ENCODE measurements around the gene GPLD1.
"Not testable (repeated sequence)": the region's sequence is repeated elsewhere in the genome, so short reads cannot be mapped to it uniquely, and the experiment has no call there.

GPLD1 gene

GRCh38 chr6:24453921-24454320 lies 35.5 kb downstream of the GPLD1 start:
- DNase-seq = no peak

- DNase-seq = no peak
These were observed 37.6 kb downstream of the GPLD1 start for GRCh38 chr6:24451581-24452388.

- DNase-seq = no peak
These were observed 40.4 kb downstream of the GPLD1 start for GRCh38 chr6:24448828-24449525.

- no peak for DNase-seq
These were observed 41.0 kb downstream of the GPLD1 start for GRCh38 chr6:24448396-24448795.

- DNase-seq = no peak
These were observed 42.7 kb downstream of the GPLD1 start for GRCh38 chr6:24446670-24447069.

GRCh38 chr6:24445704-24446103 lies 43.7 kb downstream of the GPLD1 start:
- no peak for DNase-seq

GRCh38 chr6:24444588-24444987 lies 44.8 kb downstream of the GPLD1 start:
- DNase-seq = no peak

- DNase-seq = no peak
These were observed 47.8 kb downstream of the GPLD1 start for GRCh38 chr6:24441599-24441904.

- DNase-seq = no peak
These were observed 48.3 kb downstream of the GPLD1 start for GRCh38 chr6:24440897-24441598.

- no peak for DNase-seq
These were observed 49.4 kb downstream of the GPLD1 start for GRCh38 chr6:24439858-24440539.

GRCh38 chr6:24436979-24437378 lies 52.4 kb downstream of the GPLD1 start:
- DNase-seq = no peak

- no peak for DNase-seq
These were observed 56.8 kb downstream of the GPLD1 start for GRCh38 chr6:24432611-24433010.

GRCh38 chr6:24431045-24431451 lies 58.3 kb downstream of the GPLD1 start:
- no peak for DNase-seq

GRCh38 chr6:24430086-24430485 lies 59.3 kb downstream of the GPLD1 start:
- DNase-seq = no peak

- no peak for DNase-seq
These were observed 60.2 kb downstream of the GPLD1 start for GRCh38 chr6:24429146-24429545.

GRCh38 chr6:24428615-24429014 lies 60.8 kb downstream of the GPLD1 start:
- DNase-seq = no peak

GRCh38 chr6:24426729-24427446 lies 62.5 kb downstream of the GPLD1 start:
- DNase-seq = no peak

GRCh38 chr6:24425091-24425490 lies 64.3 kb downstream of the GPLD1 start:
- DNase-seq = no peak

GRCh38 chr6:24419526-24419925 lies 69.9 kb downstream of the GPLD1 start:
- no peak for DNase-seq

- DNase-seq = no peak
These were observed 73.6 kb downstream of the GPLD1 start for GRCh38 chr6:24415753-24416152.

- not testable (repeated sequence) for DNase-seq
These were observed 74.8 kb downstream of the GPLD1 start for GRCh38 chr6:24414531-24414930.

GRCh38 chr6:24412294-24412693 lies 77.1 kb downstream of the GPLD1 start:
- DNase-seq = no peak

GRCh38 chr6:24410622-24411021 lies 78.8 kb downstream of the GPLD1 start:
- DNase-seq = no peak
